Activated CD4-positive, CD25-positive, alpha-beta regulatory T cell (primary cell): Measurements from ENCODE around the gene RASSF8.
A peak's percentile ranks its signal among the peaks of the same experiment; 100 is the strongest.

ENCODE experiments used
- DNase-seq, 4 experiments: peaks; one replicate each; lab custom pipeline; 2025; lab: John Stamatoyannopoulos, UW

The RASSF8 gene

GRCh38 chr12:26109343-26109881 is 150.9 kb downstream of the RASSF8 start:
- DNase-seq = no peak

GRCh38 chr12:26112232-26112631 is 153.8 kb downstream of the RASSF8 start:
- no peak for DNase-seq

- no peak for DNase-seq
Measured at GRCh38 chr12:26112703-26113147, 154.2 kb downstream of the RASSF8 start.

GRCh38 chr12:26113181-26113654 is 154.7 kb downstream of the RASSF8 start:
- DNase-seq = no peak

- DNase-seq = peak in 3 of 4 experiments; percentile 23 to 53 (median 45)
Measured at GRCh38 chr12:26113853-26114719, 155.6 kb downstream of the RASSF8 start.

- DNase-seq = no peak
Measured at GRCh38 chr12:26114720-26115401, 156.4 kb downstream of the RASSF8 start.

- no peak for DNase-seq
Measured at GRCh38 chr12:26116829-26117715, 158.6 kb downstream of the RASSF8 start.

- no peak for DNase-seq
Measured at GRCh38 chr12:26118308-26118707, 159.8 kb downstream of the RASSF8 start.

- DNase-seq = no peak
Measured at GRCh38 chr12:26119391-26119989, 161.0 kb downstream of the RASSF8 start.

- no peak for DNase-seq
Measured at GRCh38 chr12:26120561-26121274, 162.2 kb downstream of the RASSF8 start.

- no peak for DNase-seq
Measured at GRCh38 chr12:26121323-26122060, 163.0 kb downstream of the RASSF8 start.

- DNase-seq = no peak
Measured at GRCh38 chr12:26122061-26122680, 163.7 kb downstream of the RASSF8 start.

GRCh38 chr12:26122681-26123481 is 164.4 kb downstream of the RASSF8 start:
- no peak for DNase-seq

- no peak for DNase-seq
Measured at GRCh38 chr12:26123482-26123980, 165.0 kb downstream of the RASSF8 start.

- DNase-seq = no peak
Measured at GRCh38 chr12:26124446-26125399, 166.2 kb downstream of the RASSF8 start, which contains the start of gene BHLHE41. TSS of gene BHLHE41 (minus strand) at chr12:26125037. CDS start at chr12:26124779, 258 bp downstream.

GRCh38 chr12:26125400-26126339 is 167.2 kb downstream of the RASSF8 start:
- no peak for DNase-seq
